PFSK-1 (cell line): ENCODE data around the gene ACSL5.

ENCODE experiments used
- FOXP2 ChIP-seq: optimal IDR thresholded peaks from 2 replicates; pipeline ENCODE3; 2011; ENCODE audit warnings: borderline replicate concordance, control low read depth, inconsistent platforms; ENCODE audit not compliant: insufficient read depth; ENCODE audit errors: extremely low read length, extremely low read depth
- POLR2AphosphoS5 ChIP-seq: IDR thresholded peaks from 2 replicates; pipeline ENCODE4 v1.6.1; 2012; ENCODE audit warnings: low read depth, mild to moderate bottlenecking, control low read depth, low read length, moderate library complexity
- REST ChIP-seq, 2 experiments: IDR thresholded peaks; 2 replicates each; pipeline versions ENCODE4 v1.6.1 to v1.8.0; 2011 to 2012; ENCODE audit warnings: low read depth in 2 of 2, low read length in 2 of 2, control low read depth in 1 of 2, inconsistent platforms in 1 of 2, mild to moderate bottlenecking in 1 of 2, moderate library complexity in 1 of 2; ENCODE audit not compliant: insufficient read depth in 1 of 2
- SIN3A ChIP-seq: IDR thresholded peaks from 2 replicates; pipeline ENCODE4 v1.6.1; 2012; ENCODE audit warnings: mild to moderate bottlenecking, low read length, moderate library complexity, borderline replicate concordance; ENCODE audit not compliant: insufficient read depth
- TAF1 ChIP-seq: IDR thresholded peaks from 2 replicates; pipeline ENCODE4 v1.6.1; 2012; ENCODE audit warnings: low read length, control low read depth, borderline replicate concordance; ENCODE audit not compliant: insufficient read depth

GRCh38 chr10:112409299-112409698 is 35.4 kb downstream of the ACSL5 start:
- no peak for TF ChIP-seq SIN3A
- TF ChIP-seq POLR2AphosphoS5: no peak
- TF ChIP-seq TAF1: no peak
- TF ChIP-seq REST (IDR thresholded peaks at IDR 0.05; ENCODE audit: insufficient read depth in 1 of 2, low read depth in 2 of 2, low read length in 2 of 2): no peak
- no peak for TF ChIP-seq FOXP2
